ENCODE data around the gene KDSR. TPM values are rescaled to one million over a fixed set of nuclear protein-coding genes. Genes with fewer than 3 reads are reported as not detected.

The KDSR gene
- total RNA-seq, 1 donor from 2014 or later = 38.7 TPM

- Mint-ChIP-seq H3K9me3 (ENCODE audit: low read depth) (no peaks in the 10 kb centered on the region), H3K36me3 (ENCODE audit: insufficient read depth) (no peaks in the 10 kb centered on the region), H3K4me1 (ENCODE audit: low read depth) (peaks cover 1% of the 10 kb centered on the region), H3K27ac (no peak overlapping the region), H3K4me3 (ENCODE audit: low read depth) (no peak overlapping the region), H3K27me3 (peaks cover 3% of the 10 kb centered on the region)
- no peak for TF ChIP-seq CTCF (IDR thresholded peaks at IDR 0.05; ENCODE audit: unreplicated experiment)
- DNase-seq (ENCODE audit: low spot score, unreplicated experiment) = no peak
Observed at GRCh38 chr18:63290821-63291200, 76.2 kb downstream of the KDSR start.

GRCh38 chr18:63290166-63290820, 76.7 kb downstream of the KDSR start:
- TF ChIP-seq CTCF (IDR thresholded peaks at IDR 0.05; ENCODE audit: unreplicated experiment) = no peak

GRCh38 chr18:63288311-63288710, 78.7 kb downstream of the KDSR start:
- Mint-ChIP-seq H3K9me3 (ENCODE audit: low read depth) (no peaks in the 10 kb centered on the region), H3K36me3 (ENCODE audit: insufficient read depth) (no peaks in the 10 kb centered on the region), H3K27me3 (peaks cover 3% of the 10 kb centered on the region), H3K4me1 (ENCODE audit: low read depth) (peaks cover 1% of the 10 kb centered on the region), H3K27ac (no peak overlapping the region), H3K4me3 (ENCODE audit: low read depth) (no peak overlapping the region)
- TF ChIP-seq CTCF (IDR thresholded peaks at IDR 0.05; ENCODE audit: unreplicated experiment) = no peak
- no peak for DNase-seq (ENCODE audit: low spot score, unreplicated experiment)

More at GRCh38 chr18:63290166-63290820, 76.7 kb downstream of the KDSR start:
- H3K36me3 Mint-ChIP-seq (ENCODE audit: insufficient read depth) = no peaks in the 10 kb centered on the region
- DNase-seq (ENCODE audit: low spot score, unreplicated experiment) = no peak
- peaks cover 3% of the 10 kb centered on the region for H3K27me3 Mint-ChIP-seq
- no peak overlapping the region for H3K27ac Mint-ChIP-seq
- H3K4me3 Mint-ChIP-seq (ENCODE audit: low read depth) = no peak overlapping the region
- H3K4me1 Mint-ChIP-seq (ENCODE audit: low read depth) = peaks cover 1% of the 10 kb centered on the region
- no peaks in the 10 kb centered on the region for H3K9me3 Mint-ChIP-seq (ENCODE audit: low read depth)

- Mint-ChIP-seq H3K36me3 (ENCODE audit: insufficient read depth) (no peaks in the 10 kb centered on the region), H3K9me3 (ENCODE audit: low read depth) (no peaks in the 10 kb centered on the region), H3K27me3 (peaks cover 3% of the 10 kb centered on the region), H3K27ac (no peak overlapping the region), H3K4me1 (ENCODE audit: low read depth) (peaks cover 1% of the 10 kb centered on the region), H3K4me3 (ENCODE audit: low read depth) (no peak overlapping the region)
- no peak for DNase-seq (ENCODE audit: low spot score, unreplicated experiment)
- no peak for TF ChIP-seq CTCF (IDR thresholded peaks at IDR 0.05; ENCODE audit: unreplicated experiment)
Observed at GRCh38 chr18:63287691-63288220, 79.2 kb downstream of the KDSR start.

- no peak for TF ChIP-seq CTCF (IDR thresholded peaks at IDR 0.05; ENCODE audit: unreplicated experiment)
- Mint-ChIP-seq H3K4me1 (ENCODE audit: low read depth) (peaks cover 1% of the 10 kb centered on the region), H3K36me3 (ENCODE audit: insufficient read depth) (no peaks in the 10 kb centered on the region), H3K9me3 (ENCODE audit: low read depth) (no peaks in the 10 kb centered on the region), H3K27ac (no peak overlapping the region), H3K27me3 (peaks cover 3% of the 10 kb centered on the region), H3K4me3 (ENCODE audit: low read depth) (no peak overlapping the region)
- no peak for DNase-seq (ENCODE audit: low spot score, unreplicated experiment)
Observed at GRCh38 chr18:63286926-63287325, 80.1 kb downstream of the KDSR start.
